SK-N-SH (cell line): ENCODE data around the gene SOX8. TPM values are rescaled to one million over a fixed set of nuclear protein-coding genes. Genes with fewer than 3 reads are reported as not detected.

ENCODE experiments used
- CTCF ChIA-PET: fragments of 300-600, 350-600 bp; formaldehyde crosslinking; extraction: SDS; loops from one replicate; lab custom pipeline; 2021; lab: Yijun Ruan, JAX
- POLR2A ChIA-PET: fragments of 350-600 bp; sonication (Branson Sonifier 250); formaldehyde crosslinking; extraction: SDS; loops from one replicate; lab custom pipeline; 2020; ENCODE audit warnings: antibody characterized with exemption, inconsistent platforms; lab: Yijun Ruan, JAX
- DNase-seq: peaks from one replicate; pipeline ENCODE4 v3.0.0; 2012
- H2AFZ ChIP-seq: fragments of 200-600 bp; sonication (generic); 2 replicates; pipeline ENCODE4 v1.8.1; 2016; ENCODE audit warnings: antibody characterized with exemption, mild to moderate bottlenecking, low read depth
- H3F3A ChIP-seq: fragments of 200-600 bp; sonication (generic); replicated peaks from 2 replicates; pipeline ENCODE3; 2016; ENCODE audit warnings: antibody characterized with exemption, mild to moderate bottlenecking; ENCODE audit not compliant: insufficient read depth
- H3K27ac ChIP-seq, 2 experiments: fragments of 200-500 bp in 1 of 2; fragments of 200-600 bp in 1 of 2; sonication (Bioruptor generic) in 1 of 2; sonication (generic), shearing (Covaris generic) in 1 of 2; 2 replicates each; pipeline versions ENCODE4 v1.5.1 to v1.6.1; 2014 to 2016; ENCODE audit warnings: low read depth in 2 of 2, inconsistent platforms in 1 of 2, low read length in 1 of 2, mild to moderate bottlenecking in 1 of 2, mixed read lengths in 1 of 2
- H3K27me3 ChIP-seq: fragments of 200-600 bp; sonication (generic), shearing (Covaris generic); 2 replicates; pipeline ENCODE4 v1.6.1; 2016; ENCODE audit warnings: mixed run types; ENCODE audit not compliant: insufficient read depth
- H3K36me3 ChIP-seq, 2 experiments: fragments of 200-500 bp in 1 of 2; fragments of 200-600 bp in 1 of 2; sonication (Bioruptor generic) in 1 of 2; sonication (generic) in 1 of 2; replicated peaks in 1 of 2; 2 replicates each; pipeline versions ENCODE3 to v1.5.1; 2014 to 2016; ENCODE audit warnings: low read length in 1 of 2, mild to moderate bottlenecking in 1 of 2; ENCODE audit not compliant: insufficient read depth in 2 of 2, control insufficient read depth in 1 of 2
- H3K4me1 ChIP-seq, 2 experiments: fragments of 200-500 bp in 1 of 2; fragments of 200-600 bp in 1 of 2; sonication (Bioruptor generic) in 1 of 2; sonication (generic), shearing (Covaris generic) in 1 of 2; 2 replicates each; pipeline versions ENCODE4 v1.5.1 to v1.6.1; 2014 to 2016; ENCODE audit warnings: low read depth in 1 of 2, low read length in 1 of 2, mixed run types in 1 of 2; ENCODE audit not compliant: insufficient read depth in 2 of 2, control insufficient read depth in 1 of 2
- H3K4me2 ChIP-seq: fragments of 200-600 bp; sonication (generic), shearing (Covaris generic); 2 replicates; pipeline ENCODE4 v1.6.1; 2017; ENCODE audit warnings: mixed run types
- H3K4me3 ChIP-seq, 2 experiments: fragments of 200-500 bp in 1 of 2; fragments of 200-600 bp in 1 of 2; sonication (Bioruptor generic) in 1 of 2; sonication (generic), shearing (Covaris generic) in 1 of 2; 2 replicates each; pipeline versions ENCODE4 v1.5.1 to v1.8.1; 2014 to 2016; ENCODE audit warnings: low read depth in 2 of 2, inconsistent platforms in 1 of 2, low read length in 1 of 2, mild to moderate bottlenecking in 1 of 2, mixed read lengths in 1 of 2, moderate library complexity in 1 of 2
- H3K79me2 ChIP-seq: fragments of 200-600 bp; sonication (generic); 2 replicates; pipeline ENCODE4 v1.8.1; 2017; ENCODE audit warnings: mild to moderate bottlenecking; ENCODE audit not compliant: insufficient read depth
- H3K9ac ChIP-seq: fragments of 200-600 bp; sonication (generic); 2 replicates; pipeline ENCODE4 v1.6.1; 2017; ENCODE audit warnings: mixed run types
- H3K9me2 ChIP-seq: fragments of 200-600 bp; sonication (generic); 2 replicates; pipeline ENCODE4 v1.6.1; 2017; ENCODE audit warnings: mixed run types
- H3K9me3 ChIP-seq: fragments of 200-600 bp; sonication (generic); 2 replicates; pipeline ENCODE4 v1.6.1; 2017; ENCODE audit warnings: mixed run types, mild to moderate bottlenecking, moderate library complexity
- H4K20me1 ChIP-seq: fragments of 200-600 bp; sonication (generic); 2 replicates; pipeline ENCODE4 v1.6.1; 2017; ENCODE audit warnings: mild to moderate bottlenecking, mixed run types; ENCODE audit not compliant: insufficient read depth
- EZH2phosphoT487 ChIP-seq: fragments of 200-600 bp; sonication (generic); IDR thresholded peaks from 2 replicates; pipeline ENCODE4 v1.6.1; 2017; ENCODE audit warnings: low read depth, mixed run types, mild to moderate bottlenecking, antibody characterized with exemption, moderate library complexity, borderline replicate concordance
- FOSL2 ChIP-seq: IDR thresholded peaks from 2 replicates; pipeline ENCODE4 v1.4.0; 2012; ENCODE audit warnings: low read depth, mild to moderate bottlenecking, moderate library complexity, borderline replicate concordance
- FOXM1 ChIP-seq: IDR thresholded peaks from 2 replicates; pipeline ENCODE4 v1.4.0; 2012; ENCODE audit warnings: low read depth, mild to moderate bottlenecking
- GABPA ChIP-seq: IDR thresholded peaks from 2 replicates; pipeline ENCODE4 v1.4.0; 2012; ENCODE audit warnings: low read depth, mild to moderate bottlenecking
- IRF3 ChIP-seq: fragments of 150-350 bp; IDR thresholded peaks from 2 replicates; pipeline ENCODE4 v1.6.1; 2016; ENCODE audit warnings: mild to moderate bottlenecking, low read depth, low read length
- MAX ChIP-seq: IDR thresholded peaks from 2 replicates; pipeline ENCODE4 v1.4.0; 2012; ENCODE audit warnings: low read depth
- NFIC ChIP-seq: IDR thresholded peaks from 2 replicates; pipeline ENCODE4 v1.4.0; 2012; ENCODE audit warnings: borderline replicate concordance
- NRF1 ChIP-seq: IDR thresholded peaks from 2 replicates; pipeline ENCODE4 v1.6.1; 2012; ENCODE audit warnings: low read depth, mild to moderate bottlenecking, low read length
- POLR2AphosphoS5 ChIP-seq: IDR thresholded peaks from 2 replicates; pipeline ENCODE4 v1.6.1; 2012; ENCODE audit warnings: low read depth, low read length
- RCOR1 ChIP-seq: fragments of 150-350 bp; IDR thresholded peaks from 2 replicates; pipeline ENCODE4 v1.6.1; 2017; ENCODE audit warnings: antibody characterized with exemption, low read length
- REST ChIP-seq: IDR thresholded peaks from 2 replicates; pipeline ENCODE4 v1.6.1; 2012; ENCODE audit warnings: mild to moderate bottlenecking, low read depth, low read length, moderate library complexity
- RXRA ChIP-seq: IDR thresholded peaks from 2 replicates; pipeline ENCODE4 v1.4.0; 2012; ENCODE audit warnings: low read depth, mild to moderate bottlenecking, borderline replicate concordance
- SIN3A ChIP-seq: IDR thresholded peaks from 2 replicates; pipeline ENCODE4 v1.6.1; 2012; ENCODE audit warnings: low read depth, mild to moderate bottlenecking, low read length, moderate library complexity, borderline replicate concordance
- TAF1 ChIP-seq: IDR thresholded peaks from 2 replicates; pipeline ENCODE4 v1.6.1; 2012; ENCODE audit warnings: low read depth, mild to moderate bottlenecking, low read length, moderate library complexity, borderline replicate concordance
- TEAD4 ChIP-seq: IDR thresholded peaks from 2 replicates; pipeline ENCODE4 v1.4.0; 2012; ENCODE audit warnings: mild to moderate bottlenecking, borderline replicate concordance; ENCODE audit not compliant: insufficient read depth
- USF1 ChIP-seq: IDR thresholded peaks from 2 replicates; pipeline ENCODE4 v1.4.0; 2012; ENCODE audit warnings: low read depth, borderline replicate concordance
- WGBS: methylation state at CpG from one replicate; pipeline ENCODE4 v1.1.6; 2017; ENCODE audit warnings: low lambda C conversion rate; 5-methylcytosine and 5-hydroxymethylcytosine counted together
- polyA plus RNA-seq, 3 experiments: library from polyadenylated mRNA; depleted of rRNA; stranded (reverse); fragments of >200 nt; gene quantifications; 2 replicates each; pipeline ENCODE4 v1.2.3, GENCODE V29; 2012
- TF ChIP-seq, protein P1 (sequence below): IDR thresholded peaks from 2 replicates; pipeline ENCODE4 v1.4.0; 2012; ENCODE audit warnings: low read depth, borderline replicate concordance

Gene SOX8
- polyA plus RNA-seq, 1 of the 3 experiments (the other 2 are of a cell fraction): not detected

- H4K20me1 ChIP-seq: no peaks in the 10 kb centered on the region
- peaks cover 6 to 11% of the 10 kb centered on the region in 2 experiments; a peak in 2 of 4 replicates for H3K4me1 ChIP-seq
- no peak for DNase-seq
- H3K9me2 ChIP-seq: no peaks in the 10 kb centered on the region
- H3K79me2 ChIP-seq: peaks cover 5% of the 10 kb centered on the region; the same call in 1 of the 2 replicates
- peaks cover 5 to 11% of the 10 kb centered on the region in 2 experiments for H3K36me3 ChIP-seq
- no peak overlapping the region for H3K4me3 ChIP-seq
- CTCF ChIA-PET: no interaction called here
- no peak overlapping the region for H2AFZ ChIP-seq
- POLR2A ChIA-PET: no interaction called here
- WGBS: 94% methylated on average over 25 of the region's 41 CpGs
- H3K9ac ChIP-seq: no peak overlapping the region
- peaks cover 15% of the 10 kb centered on the region for H3K27me3 ChIP-seq
- no peak for TF ChIP-seq FOSL2
- no peak for TF ChIP-seq EZH2phosphoT487
- TF ChIP-seq USF1: no peak
- no peak for TF ChIP-seq IRF3
- TF ChIP-seq FOXM1: no peak
- TF ChIP-seq REST: no peak
- no peak for TF ChIP-seq TEAD4
- TF ChIP-seq MAX: no peak
- TF ChIP-seq, protein P1, sequence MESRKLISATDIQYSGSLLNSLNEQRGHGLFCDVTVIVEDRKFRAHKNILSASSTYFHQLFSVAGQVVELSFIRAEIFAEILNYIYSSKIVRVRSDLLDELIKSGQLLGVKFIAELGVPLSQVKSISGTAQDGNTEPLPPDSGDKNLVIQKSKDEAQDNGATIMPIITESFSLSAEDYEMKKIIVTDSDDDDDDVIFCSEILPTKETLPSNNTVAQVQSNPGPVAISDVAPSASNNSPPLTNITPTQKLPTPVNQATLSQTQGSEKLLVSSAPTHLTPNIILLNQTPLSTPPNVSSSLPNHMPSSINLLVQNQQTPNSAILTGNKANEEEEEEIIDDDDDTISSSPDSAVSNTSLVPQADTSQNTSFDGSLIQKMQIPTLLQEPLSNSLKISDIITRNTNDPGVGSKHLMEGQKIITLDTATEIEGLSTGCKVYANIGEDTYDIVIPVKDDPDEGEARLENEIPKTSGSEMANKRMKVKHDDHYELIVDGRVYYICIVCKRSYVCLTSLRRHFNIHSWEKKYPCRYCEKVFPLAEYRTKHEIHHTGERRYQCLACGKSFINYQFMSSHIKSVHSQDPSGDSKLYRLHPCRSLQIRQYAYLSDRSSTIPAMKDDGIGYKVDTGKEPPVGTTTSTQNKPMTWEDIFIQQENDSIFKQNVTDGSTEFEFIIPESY: no peak
- TF ChIP-seq POLR2AphosphoS5: no peak
- no peak for TF ChIP-seq RXRA
- no peak for TF ChIP-seq SIN3A
- no peak for TF ChIP-seq TAF1
- no peak for TF ChIP-seq NRF1
- TF ChIP-seq RCOR1: no peak
- no peak for TF ChIP-seq NFIC
- no peak for TF ChIP-seq GABPA
- H3K9me3 ChIP-seq: no peaks in the 10 kb centered on the region
- H3K4me2 ChIP-seq: no peak overlapping the region
- H3F3A ChIP-seq: no peaks in the 10 kb centered on the region
- no peak overlapping the region for H3K27ac ChIP-seq
These were observed 13.8 kb upstream of the SOX8 start for GRCh38 chr16:967546-968295.
